Measurements from ENCODE around the gene C17orf67. TPM values are rescaled to one million over a fixed set of nuclear protein-coding genes. Genes with fewer than 3 reads are reported as not detected.

Gene C17orf67
- total and polyA plus RNA-seq, 2 of the 8 experiments (the other 6 are each of a cell fraction or from before 2014, with no cell fraction given), result 0.67 to 2.2 TPM

GRCh38 chr17:56798916-56799315 is 34.8 kb downstream of the C17orf67 start (continued):
- TF ChIP-seq BRCA1 (IDR thresholded peaks at IDR 0.05; ENCODE audit: low read depth, low read length), result no peak
- TF ChIP-seq KDM1A (IDR thresholded peaks at IDR 0.05; ENCODE audit: borderline replicate concordance, low read length), result no peak
- TF ChIP-seq GABPA (IDR thresholded peaks at IDR 0.05; ENCODE audit: borderline replicate concordance, insufficient read depth, low read length), result no peak
- TF ChIP-seq YY1 (IDR thresholded peaks at IDR 0.05; ENCODE audit: low read depth, low read length), result no peak
- TF ChIP-seq CTCF (IDR thresholded peaks at IDR 0.05; ENCODE audit: control extremely low read depth in 1 of 3, insufficient read depth in 1 of 3, low read depth in 1 of 3, low read length in 3 of 3), result no peak

Data from H1 (cell line).